K562 (cell line): ENCODE measurements around the gene CDC45. TPM values are rescaled to one million over a fixed set of nuclear protein-coding genes. Genes with fewer than 3 reads are reported as not detected.
A peak's percentile ranks its signal among the peaks of the same experiment; 100 is the strongest.

ENCODE experiments used
- ATAC-seq: fragments of 200-7000 bp; cut with Tn5 transposase; 3 replicates; pipeline ENCODE4 v1.9.1; 2020; ENCODE audit warnings: moderate library complexity
- BruUV-seq: library from RNA; stranded (reverse); fragments of 400-500 nt; replicated peaks from 2 replicates; lab custom pipeline; 2021; lab: Mats Ljungman, UMichigan
- CTCF ChIA-PET: fragments of 300-600 bp; formaldehyde crosslinking; extraction: SDS; loops from one replicate; lab custom pipeline; 2021; ENCODE audit warnings: low intra/inter-chr PET ratio; lab: Yijun Ruan, JAX
- POLR2A ChIA-PET: fragments of 300-600, 350-650 bp; sonication (Branson Sonifier 250); formaldehyde crosslinking; extraction: SDS; loops from one replicate; lab custom pipeline; 2021; ENCODE audit warnings: antibody characterized with exemption, inconsistent platforms; lab: Yijun Ruan, JAX
- DNase-seq, 4 experiments: peaks; one replicate each; pipeline versions ENCODE4 v3.0.0 to v3.0.0-alpha.2; 2011 to 2018; ENCODE audit warnings: low spot score in 3 of 4, mixed read lengths in 3 of 4; ENCODE audit errors: extremely low read depth in 1 of 4
- FAIRE-seq: peaks from 2 replicates; lab custom pipeline; 2011; peaks lifted over from hg19 to GRCh38; lab: Jason Lieb, UNC
- H2AFZ ChIP-seq: 2 replicates; pipeline ENCODE4 v1.6.0; 2011; ENCODE audit warnings: low read depth, low read length, control low read depth, inconsistent platforms
- H3K27ac ChIP-seq: fragments of 200-600 bp; 3 replicates; pipeline ENCODE4 v1.8.0; 2011; ENCODE audit warnings: low read depth, mild to moderate bottlenecking, control low read depth, inconsistent platforms, low read length, moderate library complexity, mixed read lengths; ENCODE audit errors: extremely low read depth
- H3K27me3 ChIP-seq, 2 experiments: fragments of 300-600 bp in 1 of 2; 2 replicates in 1 of 2; 3 replicates in 1 of 2; pipeline versions ENCODE4 v1.6.0 to v1.8.0; 2011; ENCODE audit warnings: inconsistent platforms in 2 of 2, low read length in 2 of 2, mild to moderate bottlenecking in 1 of 2, mixed read lengths in 1 of 2, moderate library complexity in 1 of 2; ENCODE audit not compliant: control insufficient read depth in 2 of 2, insufficient read depth in 2 of 2
- H3K36me3 ChIP-seq: fragments of 300-600 bp; 3 replicates; pipeline ENCODE4 v1.8.0; 2011; ENCODE audit warnings: mild to moderate bottlenecking, low read length, inconsistent platforms; ENCODE audit not compliant: control insufficient read depth, insufficient read depth
- H3K4me1 ChIP-seq, 2 experiments: fragments of 200-600 bp in 1 of 2; replicated peaks in 1 of 2; 2 replicates in 1 of 2; 3 replicates in 1 of 2; pipeline versions ENCODE4 v1.5.1 to v1.8.0; 2011; ENCODE audit warnings: inconsistent platforms in 2 of 2, low read length in 2 of 2, mild to moderate bottlenecking in 1 of 2, mixed read lengths in 1 of 2, moderate library complexity in 1 of 2; ENCODE audit not compliant: control insufficient read depth in 2 of 2, insufficient read depth in 2 of 2
- H3K4me2 ChIP-seq: 2 replicates; pipeline ENCODE4 v1.6.1; 2011; ENCODE audit warnings: low read length, control low read depth, inconsistent platforms, mixed read lengths; ENCODE audit not compliant: insufficient read depth
- H3K4me3 ChIP-seq: fragments of 200-600 bp; sonication (generic), shearing (Covaris generic); 2 replicates; pipeline ENCODE4 v1.5.1; 2016; ENCODE audit warnings: control low read depth, inconsistent platforms
- H3K79me2 ChIP-seq: fragments of 200-600 bp; 3 replicates; pipeline ENCODE4 v1.8.0; 2011; ENCODE audit warnings: low read length, inconsistent platforms; ENCODE audit not compliant: control insufficient read depth, insufficient read depth
- H3K9ac ChIP-seq, 2 experiments: 2 replicates each; pipeline versions ENCODE4 v1.6.0 to v1.6.1; 2011; ENCODE audit warnings: low read depth in 2 of 2, low read length in 2 of 2, control low read depth in 1 of 2, inconsistent platforms in 1 of 2, mild to moderate bottlenecking in 1 of 2, mixed read lengths in 1 of 2; ENCODE audit not compliant: insufficient read depth in 1 of 2
- H3K9me1 ChIP-seq: one replicate; pipeline ENCODE4 v1.6.0; 2011; ENCODE audit warnings: inconsistent platforms, mild to moderate bottlenecking, low read length, moderate library complexity; ENCODE audit not compliant: control insufficient read depth, insufficient read depth
- H3K9me3 ChIP-seq: replicated peaks from 2 replicates; pipeline ENCODE4 v1.5.1; 2011; ENCODE audit warnings: low read depth, low read length, inconsistent platforms; ENCODE audit not compliant: control insufficient read depth, insufficient read depth
- H4K20me1 ChIP-seq: replicated peaks from 2 replicates; pipeline ENCODE4 v1.6.1; 2011; ENCODE audit warnings: low read length, inconsistent platforms, mixed read lengths; ENCODE audit not compliant: control insufficient read depth, insufficient read depth
- CHD7 ChIP-seq: fragments of 200-600 bp; sonication (generic); IDR thresholded peaks from one replicate; pipeline ENCODE4 v1.6.1; 2012; ENCODE audit warnings: mild to moderate bottlenecking, low read depth, low read length, inconsistent platforms
- E2F3 ChIP-seq: fragments of 250-450 bp; sonication (Bioruptor Pico); IDR thresholded peaks from 2 replicates; pipeline ENCODE4 v1.4.0; 2020; ENCODE audit warnings: mild to moderate bottlenecking
- IRF1 ChIP-seq: sonication (generic); formaldehyde crosslinking; IDR thresholded peaks from 2 replicates; pipeline ENCODE4 v1.8.0; 2022; ENCODE audit warnings: missing genetic modification reagents, mild to moderate bottlenecking, borderline replicate concordance
- MAX ChIP-seq: sonication (generic); formaldehyde crosslinking; IDR thresholded peaks from 2 replicates; pipeline ENCODE4 v1.9.0; 2022; ENCODE audit warnings: mild to moderate bottlenecking, missing genetic modification reagents
- NCOA2 ChIP-seq, 2 experiments: fragments of 450-650 bp; IDR thresholded peaks; 2 replicates each; pipeline ENCODE4 v1.6.1; 2018; ENCODE audit warnings: mild to moderate bottlenecking in 2 of 2, moderate library complexity in 1 of 2; ENCODE audit not compliant: partially characterized antibody in 2 of 2
- NFYB ChIP-seq: IDR thresholded peaks from 2 replicates; pipeline ENCODE4 v1.6.1; 2011; ENCODE audit warnings: mild to moderate bottlenecking, moderate library complexity; ENCODE audit not compliant: insufficient read length; ENCODE audit errors: extremely low read depth
- POLR2G ChIP-seq: fragments of 200-400 bp; formaldehyde crosslinking; IDR thresholded peaks from 2 replicates; pipeline ENCODE4 v1.6.1; 2017; ENCODE audit warnings: low read depth, mild to moderate bottlenecking, antibody characterized with exemption, low read length, moderate library complexity
- ZBTB8A ChIP-seq: fragments of 450-650 bp; IDR thresholded peaks from 2 replicates; pipeline ENCODE4 v1.6.1; 2018; ENCODE audit warnings: mild to moderate bottlenecking, moderate library complexity; ENCODE audit not compliant: partially characterized antibody
- WGBS: fragments of 100-300 bp; shearing (Covaris generic); methylation state at CpG from one replicate; pipeline ENCODE4 v1.1.6; 2016; ENCODE audit warnings: low coverage, mixed read lengths; ENCODE audit not compliant: insufficient coverage; ENCODE audit errors: missing lambda C conversion rate; 5-methylcytosine and 5-hydroxymethylcytosine counted together
- in situ Hi-C: fragments of 300-500 bp; cut with MboI; formaldehyde crosslinking; loops from 4 replicates; pipeline ENCODE4 v1.15.0; 2018; ENCODE audit warnings: inconsistent platforms, mixed read lengths
- intact Hi-C: fragments of 100-400 bp; cut with micrococcal nuclease; formaldehyde crosslinking; loops from 2 replicates; pipeline ENCODE4 v1.14.2; 2022
- polyA plus RNA-seq, 8 experiments: library from polyadenylated mRNA; depleted of rRNA in 4 of 8; stranded (reverse) in 5 of 8; unstranded in 3 of 8; fragments of >200 nt; fragmentation: Nextera tagmentation in 2 of 8; fragmentation: Illumina TruSeq in 1 of 8; extraction: Ambion mirVana in 2 of 8; extraction: Trizol in 1 of 8; gene quantifications; 2 replicates each; pipeline versions ENCODE4 v1.2.1 to v1.2.3, GENCODE V29; 2011 to 2014; ENCODE audit warnings: inconsistent platforms in 1 of 8, missing spikeins in 1 of 8
- total RNA-seq, 7 experiments: library from RNA; depleted of rRNA in 6 of 7; stranded (reverse); fragments of >200 nt in 6 of 7; fragmentation: Illumina TruSeq in 2 of 7; extraction: Trizol in 2 of 7; gene quantifications; 2 replicates each; pipeline versions ENCODE4 v1.2.1 to v1.2.3, GENCODE V29; 2011 to 2021; ENCODE audit warnings: low replicate concordance in 1 of 7

CDC45 gene
- total and polyA plus RNA-seq, 9 of the 15 experiments (the other 6 are each of a cell fraction or from before 2014, with no cell fraction given) = 251 to 580 (median 410) TPM

GRCh38 chr22:19516378-19517170 lies 36.9 kb downstream of the CDC45 start:
- in situ Hi-C loops = no loop called here
- TF ChIP-seq E2F3 (CRISPR knock-in tag) (no peak), MAX (CRISPR knock-in tag) (0 out of 2 replicates have a peak, but pooled peaks have one; percentile 12), NCOA2 (IDR thresholded peaks at IDR 0.05; ENCODE audit: partially characterized antibody in 2 of 2) (no peak), NFYB (no peak), CHD7 (peak; percentile 43), ZBTB8A (no peak), IRF1 (CRISPR knock-in tag) (no peak), POLR2G (peak; percentile 62)

More at GRCh38 chr22:19516378-19517170, 36.9 kb downstream of the CDC45 start:
- ChIA-PET POLR2A (interaction anchor here (0.6 to 4.6 kb wide), 12 partner anchors 10 to 383 kb away, joined by 3 to 33 read pairs (median 4); partner anchors contain the start of genes CDC45 and SLC25A1), CTCF (no interaction called here)
- 92% methylated on average over 19 of the region's 19 CpGs for WGBS
- Histone ChIP-seq H3K9me1 (peaks cover 7% of the 10 kb centered on the region), H3K4me1 (peaks cover 0 to 9% of the 10 kb centered on the region in 2 experiments; a peak in 1 of 5 replicates), H3K4me2 (no peak overlapping the region), H3K79me2 (no peaks in the 10 kb centered on the region), H4K20me1 (peaks cover 12% of the 10 kb centered on the region), H3K9ac (peak overlapping the region in 1 of 2 experiments; percentile 54; a peak in 2 of 4 replicates), H3K4me3 (no peak overlapping the region), H3K9me3 (no peaks in the 10 kb centered on the region), H3K36me3 (peaks cover 100% of the 10 kb centered on the region), H3K27ac (no peak overlapping the region), H2AFZ (no peak overlapping the region), H3K27me3 (no peaks in the 10 kb centered on the region)
- BruUV-seq = no TSS peak
- ATAC-seq (no peak), FAIRE-seq (no peak), DNase-seq (no peak)
- intact Hi-C loops = no loop called here
